ENCODE data around the gene EQTN. TPM values are rescaled to one million over a fixed set of nuclear protein-coding genes. Genes with fewer than 3 reads are reported as not detected.

The EQTN gene
- total and polyA plus RNA-seq, 2 of the 4 experiments (the other 2 are of a cell fraction) = not detected

GRCh38 chr9:27335075-27335474 lies 38.1 kb upstream of the EQTN start:
- no peak overlapping the region for H2AK5ac ChIP-seq (ENCODE audit: low read depth, low read length)
- CTCF ChIA-PET = no interaction called here
- no peak overlapping the region for H3K4ac ChIP-seq (ENCODE audit: low read depth, low read length)
- no peaks in the 10 kb centered on the region for H3K9me3 ChIP-seq (ENCODE audit: control insufficient read depth, insufficient read depth, low read length)
- H2BK20ac ChIP-seq (ENCODE audit: low read depth, low read length) = no peak overlapping the region
- TF ChIP-seq CHD1 (IDR thresholded peaks at IDR 0.05; ENCODE audit: low read depth, low read length) (no peak), RFX5 (IDR thresholded peaks at IDR 0.05; ENCODE audit: low read depth, low read length) (no peak), SMC3 (IDR thresholded peaks at IDR 0.05; ENCODE audit: low read depth, low read length) (no peak), POLR2A (IDR thresholded peaks at IDR 0.05; ENCODE audit: low read depth, low read length) (no peak), CTCF (conservative IDR thresholded peaks at IDR 0.05; ENCODE audit: low read depth, low read length) (no peak), MAFK (IDR thresholded peaks at IDR 0.05; ENCODE audit: low read depth, low read length) (no peak), USF2 (IDR thresholded peaks at IDR 0.05; ENCODE audit: low read depth, low read length) (no peak), RAD21 (IDR thresholded peaks at IDR 0.05; ENCODE audit: low read length) (no peak), BHLHE40 (IDR thresholded peaks at IDR 0.05; ENCODE audit: low read depth, low read length) (no peak), RCOR1 (IDR thresholded peaks at IDR 0.05; ENCODE audit: insufficient replicate concordance, low read length) (no peak), CEBPB (IDR thresholded peaks at IDR 0.05; ENCODE audit: low read depth, low read length) (no peak), ELK1 (IDR thresholded peaks at IDR 0.05; ENCODE audit: borderline replicate concordance, low read depth, low read length) (no peak), NFE2L2 (IDR thresholded peaks at IDR 0.05; ENCODE audit: low read depth, low read length) (no peak), FOS (IDR thresholded peaks at IDR 0.05; ENCODE audit: low read depth, low read length) (no peak), MAZ (IDR thresholded peaks at IDR 0.05; ENCODE audit: borderline replicate concordance, low read depth, low read length) (no peak), MXI1 (IDR thresholded peaks at IDR 0.05; ENCODE audit: borderline replicate concordance, low read depth, low read length) (no peak)
- DNase-seq (no peak), ATAC-seq (ENCODE audit: low read depth) (no peak)
- no peak overlapping the region for H2AK9ac ChIP-seq (replicated peaks; ENCODE audit: low read depth, low read length, poor library complexity)
- POLR2A ChIA-PET (ENCODE audit: unreplicated experiment) = no interaction called here
- no peaks in the 10 kb centered on the region for H3K79me1 ChIP-seq (ENCODE audit: low read depth in 1 of 2, low read length in 2 of 2)
- H3K4me2 ChIP-seq (ENCODE audit: low read depth, low read length) = no peak overlapping the region
- H2AFZ ChIP-seq (replicated peaks; ENCODE audit: low read length, poor library complexity) = no peak overlapping the region
- BruUV-seq (replicated peaks) = no TSS peak
- H3K36me3 ChIP-seq (ENCODE audit: control insufficient read depth, insufficient read depth, low read length) = no peaks in the 10 kb centered on the region
- no peak overlapping the region for H2BK5ac ChIP-seq (ENCODE audit: low read depth, low read length, poor library complexity, severe bottlenecking)
- no peak overlapping the region for H3K14ac ChIP-seq (replicated peaks; ENCODE audit: low read depth, low read length)
- no peaks in the 10 kb centered on the region for H4K20me1 ChIP-seq (ENCODE audit: insufficient read depth, low read length)
- no peak overlapping the region for H3K56ac ChIP-seq (ENCODE audit: extremely low read depth, insufficient read depth, low read length)
- no peak overlapping the region for H3K27ac ChIP-seq (ENCODE audit: insufficient read depth, low read length)
- WGBS, 2 experiments (ENCODE audit: extremely low coverage in 2 of 2, insufficient read length in 1 of 2) = 60% methylated on average over 2 of the region's 6 CpGs; no CpG with 5 or more reads in 1 of the 2 experiments
- H3K9ac ChIP-seq (ENCODE audit: low read depth, low read length) = no peak overlapping the region
- in situ Hi-C loops (cut with MboI; ENCODE audit: low sequenced_read_pairs) = no loop called here
- H3K23ac ChIP-seq (ENCODE audit: low read depth, low read length) = no peak overlapping the region
- no peak overlapping the region for H4K8ac ChIP-seq (ENCODE audit: low read depth in 2 of 2, low read length in 2 of 2)
- H3K4me3 ChIP-seq (ENCODE audit: insufficient read depth, low read depth, low read length) = no peak overlapping the region
- dilution Hi-C loops (cut with HindIII; ENCODE audit: low sequenced_read_pairs, unreplicated experiment) = no loop called here
- peaks cover 30% of the 10 kb centered on the region for H3K27me3 ChIP-seq (ENCODE audit: control insufficient read depth, insufficient read depth, low read length)
- H3K9me1 ChIP-seq (ENCODE audit: insufficient read depth, low read length) = no peaks in the 10 kb centered on the region; the same call in 1 of the 2 replicates
- H2BK15ac ChIP-seq (ENCODE audit: low read depth, low read length) = no peak overlapping the region
- no peak overlapping the region for H4K5ac ChIP-seq (ENCODE audit: low read depth, low read length)
- no peaks in the 10 kb centered on the region; the same call in 1 of the 2 replicates for H3K4me1 ChIP-seq (ENCODE audit: control insufficient read depth, insufficient read depth, low read length)
- intact Hi-C loops (cut with micrococcal nuclease) = no loop called here
- H2BK120ac ChIP-seq (ENCODE audit: low read depth, low read length) = no peak overlapping the region
- no peak overlapping the region for H3K18ac ChIP-seq (ENCODE audit: low read depth, low read length)
- no peak overlapping the region for H4K91ac ChIP-seq (ENCODE audit: insufficient read depth, low read depth, low read length)

Measured in IMR-90 (cell line).